Body of pancreas (tissue), 4 donors: Measurements from ENCODE around the gene AP4B1.

Experiments used
- CTCF ChIP-seq, 7 experiments: fragments of 450-650 bp in 4 of 7; fragments of 200-600 bp in 3 of 7; sonication (generic) in 3 of 7; IDR thresholded peaks; one replicate each; pipeline ENCODE4 v1.5.1; 2016 to 2019; ENCODE audit warnings: antibody characterized with exemption in 7 of 7
- POLR2A ChIP-seq, 3 donors: fragments of 450-650 bp; IDR thresholded peaks; one replicate each; pipeline ENCODE4 v1.6.1; 2016; ENCODE audit warnings: antibody characterized with exemption in 3 of 3, mild to moderate bottlenecking in 2 of 3

DNA sequence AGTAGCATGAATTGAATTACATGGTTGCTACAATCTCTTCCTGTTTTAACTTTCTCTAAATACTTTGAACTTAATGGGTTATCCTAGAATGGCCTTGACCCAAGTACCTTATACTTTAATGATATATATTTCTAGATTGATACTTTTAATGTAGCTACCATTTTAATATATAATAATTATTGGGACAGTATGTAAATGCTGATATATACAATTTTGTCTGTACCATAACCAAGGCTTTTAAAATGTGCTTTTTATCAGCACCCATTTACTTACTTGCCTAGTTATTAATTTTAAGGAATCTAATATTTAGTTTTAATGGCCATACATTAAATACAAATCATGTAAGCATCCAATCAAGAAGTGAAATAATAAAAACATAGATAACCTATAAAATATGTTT is 37.9 kb upstream of the AP4B1 start:
- TF ChIP-seq POLR2A (IDR thresholded peaks at IDR 0.05) (no peak), CTCF (IDR thresholded peaks at IDR 0.05) (no peak)
